Stimulated activated naive CD8-positive, alpha-beta T cell treated with anti-CD3 and anti-CD28 coated beads, Interleukin-15, Interleukin-2, amounts not matched to agents 100 U/mL and 50 U/mL, for 24 hours (primary cell): Measurements from ENCODE around the gene ARHGAP19.
A peak's percentile ranks its signal among the peaks of the same experiment; 100 is the strongest.

Experiments used
- ATAC-seq: fragments of 150-1000 bp; cut with Tn5 transposase; one replicate; pipeline ENCODE4 v1.10.0; 2021
- DNase-seq: peaks from one replicate; pipeline ENCODE4 v3.0.0; 2021

ARHGAP19 gene

GRCh38 chr10:97228775-97229157, 63.7 kb downstream of the ARHGAP19 start:
- no peak for ATAC-seq
- no peak for DNase-seq

GRCh38 chr10:97228130-97228774, 64.2 kb downstream of the ARHGAP19 start:
- ATAC-seq = no peak
- DNase-seq = no peak

GRCh38 chr10:97226398-97226797, 66.0 kb downstream of the ARHGAP19 start:
- ATAC-seq (no peak), DNase-seq (no peak)

- ATAC-seq = peak; percentile 68
Measured at GRCh38 chr10:97224483-97225435, 67.7 kb downstream of the ARHGAP19 start.

GRCh38 chr10:97222326-97222961, 70.0 kb downstream of the ARHGAP19 start:
- ATAC-seq (no peak), DNase-seq (no peak)

More at GRCh38 chr10:97224483-97225435, 67.7 kb downstream of the ARHGAP19 start:
- no peak for DNase-seq

- DNase-seq (no peak), ATAC-seq (no peak)
Measured at GRCh38 chr10:97220355-97220754, 72.1 kb downstream of the ARHGAP19 start.

GRCh38 chr10:97217299-97217698, 75.1 kb downstream of the ARHGAP19 start:
- ATAC-seq (no peak), DNase-seq (no peak)

- DNase-seq (no peak), ATAC-seq (no peak)
Measured at GRCh38 chr10:97215619-97216260, 76.7 kb downstream of the ARHGAP19 start.

- DNase-seq = no peak
- no peak for ATAC-seq
Measured at GRCh38 chr10:97213431-97213830, 79.0 kb downstream of the ARHGAP19 start.

GRCh38 chr10:97211229-97211628, 81.2 kb downstream of the ARHGAP19 start:
- no peak for ATAC-seq
- no peak for DNase-seq

- ATAC-seq = peak; percentile 49
- peak; percentile 74 for DNase-seq
Measured at GRCh38 chr10:97210543-97210960, 81.9 kb downstream of the ARHGAP19 start.

GRCh38 chr10:97207756-97208346, 84.6 kb downstream of the ARHGAP19 start:
- no peak for DNase-seq
- ATAC-seq = no peak

- ATAC-seq (no peak), DNase-seq (no peak)
Measured at GRCh38 chr10:97207131-97207530, 85.3 kb downstream of the ARHGAP19 start.

GRCh38 chr10:97204826-97205679, 87.4 kb downstream of the ARHGAP19 start:
- ATAC-seq (no peak), DNase-seq (no peak)

- no peak for DNase-seq
- no peak for ATAC-seq
Measured at GRCh38 chr10:97203220-97203619, 89.2 kb downstream of the ARHGAP19 start.

GRCh38 chr10:97200616-97201015, 91.8 kb downstream of the ARHGAP19 start:
- ATAC-seq (no peak), DNase-seq (no peak)

GRCh38 chr10:97199152-97199551, 93.3 kb downstream of the ARHGAP19 start:
- no peak for ATAC-seq
- no peak for DNase-seq

- ATAC-seq = no peak
Measured at GRCh38 chr10:97197030-97197500, 95.4 kb downstream of the ARHGAP19 start.

GRCh38 chr10:97196223-97197029, 96.0 kb downstream of the ARHGAP19 start:
- DNase-seq (peak; percentile 67), ATAC-seq (peak; percentile 88)

More at GRCh38 chr10:97197030-97197500, 95.4 kb downstream of the ARHGAP19 start:
- no peak for DNase-seq

GRCh38 chr10:97195706-97196222, 96.7 kb downstream of the ARHGAP19 start:
- ATAC-seq (no peak), DNase-seq (no peak)
